ENCODE measurements around the gene GINM1.

The GINM1 gene

GRCh38 chr6:149600508-149600907 is 34.3 kb downstream of the GINM1 start:
- no peak for DNase-seq

- DNase-seq = no peak
Observed at GRCh38 chr6:149608381-149608982, 42.3 kb downstream of the GINM1 start.

DNA sequence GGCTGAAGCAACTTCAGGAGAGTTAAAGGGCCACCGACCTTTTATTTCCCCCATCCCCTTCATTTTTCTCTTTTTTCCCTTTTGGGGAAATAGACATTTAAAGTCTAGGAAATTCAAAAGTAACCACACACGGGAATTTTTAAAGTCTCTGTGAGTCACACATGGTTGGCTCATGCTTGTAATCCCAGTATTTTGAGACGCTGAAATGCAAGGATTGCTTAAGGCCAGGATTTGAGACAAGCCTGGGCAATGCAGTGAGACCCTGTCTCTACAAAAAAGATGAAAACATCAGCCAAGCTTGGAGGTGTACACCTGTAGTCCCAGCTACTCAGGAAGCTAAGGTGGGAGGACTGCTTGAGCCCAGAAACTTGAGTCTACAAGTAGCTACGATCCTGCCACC is 48.2 kb downstream of the GINM1 start:
- no peak for DNase-seq

DNA sequence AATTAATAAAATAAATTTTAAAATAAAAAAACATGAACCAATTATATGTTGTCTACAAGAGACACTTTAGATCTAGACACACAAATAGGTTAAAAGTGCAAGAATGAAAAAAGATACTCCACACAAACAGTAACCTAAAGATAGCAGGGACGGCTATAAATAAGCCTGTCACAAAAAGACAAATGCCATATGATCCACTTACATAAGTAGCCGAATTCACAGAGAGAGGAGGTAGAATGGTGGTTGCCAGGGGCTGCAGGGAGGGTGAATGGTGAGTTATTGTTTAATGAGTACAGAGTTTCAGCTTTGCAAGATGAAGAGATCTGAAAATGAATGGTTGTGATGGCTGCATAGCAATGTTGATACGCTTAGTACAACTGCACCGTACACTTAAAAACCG is 49.6 kb downstream of the GINM1 start:
- no peak for DNase-seq

DNA sequence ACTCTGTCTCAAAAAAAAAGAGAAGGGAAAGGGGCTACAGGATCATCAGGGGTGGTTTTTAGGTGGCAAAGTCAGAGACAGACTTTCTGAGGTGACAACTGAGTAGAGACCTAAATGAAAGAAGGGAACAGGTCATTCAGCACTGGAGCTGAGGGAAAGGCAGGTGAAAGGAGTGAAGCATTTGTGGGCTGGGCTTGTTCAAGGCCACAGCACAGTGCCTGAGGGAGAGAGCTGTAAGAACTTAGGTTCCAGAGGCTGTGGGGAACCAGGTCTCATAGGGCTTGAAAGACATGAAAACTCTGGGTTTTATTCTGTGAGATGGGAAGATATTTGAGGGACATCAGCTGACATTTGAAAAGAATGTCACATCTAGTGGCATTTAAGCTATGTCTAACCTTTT is 61.5 kb downstream of the GINM1 start:
- no peak for DNase-seq

GRCh38 chr6:149628875-149629510 is 62.8 kb downstream of the GINM1 start:
- DNase-seq = no peak

- DNase-seq = no peak
Observed at GRCh38 chr6:149634315-149634714, 68.1 kb downstream of the GINM1 start.

DNA sequence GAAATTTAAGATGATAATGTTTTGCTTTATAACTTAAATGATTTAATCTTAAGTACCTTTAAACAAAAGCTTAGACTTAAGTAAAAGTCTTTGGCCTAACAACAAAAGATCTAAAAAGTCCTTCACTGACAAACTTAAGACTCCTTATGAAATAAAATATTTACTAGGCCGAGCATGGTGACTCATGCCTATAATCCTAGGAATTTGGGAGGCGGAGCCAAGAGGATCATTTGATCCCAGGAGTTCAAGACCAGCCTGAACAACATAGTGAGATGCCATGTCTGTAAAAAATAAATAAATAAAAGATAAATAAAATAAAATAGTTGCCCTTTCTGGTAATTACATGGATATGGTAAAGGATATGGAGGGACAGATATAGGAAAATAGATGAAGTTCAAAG is 69.9 kb downstream of the GINM1 start:
- DNase-seq = no peak

Data from stimulated activated CD4-positive, alpha-beta T cell treated with anti-CD3 and anti-CD28 coated beads, Interleukin-1b, Interleukin-23, amount 100 ng/mL, for 48 hours (primary cell).